ENCODE results near the gene CD37.
"Not testable (repeated sequence)": the region's sequence is repeated elsewhere in the genome, so short reads cannot be mapped to it uniquely, and the experiment has no call there.

CD37 gene

DNA sequence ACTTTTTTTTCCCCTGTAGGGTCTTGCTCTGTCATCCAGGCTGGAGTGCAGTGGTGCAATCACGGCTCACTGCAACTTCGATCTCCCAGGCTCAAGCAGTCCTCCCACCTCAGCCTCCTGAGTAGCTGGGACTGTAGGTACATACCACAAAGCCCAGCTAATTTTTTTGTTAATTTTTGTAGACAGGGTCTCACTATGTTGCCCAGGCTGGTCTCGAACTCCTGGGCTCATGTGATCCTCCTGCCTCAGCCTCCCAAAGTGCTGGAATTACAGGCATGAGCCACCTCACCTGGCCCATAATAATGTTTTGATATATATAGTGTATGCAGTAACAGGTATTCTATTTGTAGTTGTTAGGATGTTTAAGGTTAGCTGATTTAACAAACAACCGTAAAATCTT lies 4.0 kb upstream of the CD37 start:
- DNase-seq (ENCODE audit: low spot score): not testable (repeated sequence)

DNA sequence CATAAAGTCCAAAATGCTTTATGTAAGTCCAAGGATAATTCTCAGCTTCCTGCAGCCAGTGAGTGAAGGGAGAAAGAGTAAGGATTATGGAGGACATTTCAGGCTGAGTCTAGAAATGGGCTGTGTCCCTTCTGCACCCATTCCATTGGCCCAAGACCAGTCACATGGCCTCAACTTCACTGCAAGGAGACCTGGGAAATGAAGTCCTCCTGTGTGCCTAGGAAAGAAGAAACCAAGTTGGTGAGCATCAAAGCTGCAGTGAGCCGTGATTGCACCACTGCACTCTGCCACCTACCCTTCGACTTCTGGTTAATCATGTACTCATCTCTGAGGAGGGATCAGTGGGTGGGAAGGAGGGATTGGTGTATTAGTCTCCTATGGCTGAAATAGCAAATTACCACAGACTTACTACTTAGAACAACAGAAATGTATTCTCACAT lies 3.6 kb upstream of the CD37 start:
- DNase-seq (ENCODE audit: low spot score): peak; percentile 40

DNA sequence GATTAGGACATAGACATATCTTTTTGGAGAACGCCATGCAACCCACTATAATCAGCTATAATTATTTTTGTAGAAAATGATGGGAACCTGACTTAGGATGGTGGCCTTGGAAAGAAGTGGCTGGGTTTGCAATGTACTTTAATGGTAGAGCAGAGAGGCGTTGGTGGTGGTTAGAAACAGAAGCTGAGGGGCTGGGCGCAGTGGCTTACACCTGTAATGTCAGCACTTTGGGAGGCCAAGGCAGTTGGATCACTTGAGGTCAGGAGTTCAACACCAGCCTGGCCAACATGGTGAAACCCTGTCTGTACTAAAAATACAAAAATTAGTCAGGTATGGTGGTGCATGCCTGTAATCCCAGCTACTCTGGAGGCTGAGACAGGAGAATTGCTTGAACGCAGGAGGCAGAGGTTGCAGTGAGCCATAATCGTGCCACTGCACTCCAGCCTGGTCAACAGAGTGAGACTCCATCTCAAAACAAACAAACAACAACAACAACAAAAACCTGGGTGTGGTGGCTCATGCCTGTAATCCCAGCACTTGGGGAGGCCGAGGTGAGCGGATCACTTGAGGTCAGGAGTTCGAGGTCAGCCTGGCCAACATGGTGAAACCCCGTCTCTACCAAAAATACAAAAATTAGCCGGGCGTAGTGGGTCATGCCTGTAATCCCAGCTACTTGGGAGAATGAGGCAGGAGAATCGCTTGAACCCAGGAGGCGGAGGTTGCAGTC lies 2.4 kb upstream of the CD37 start:
- not testable (repeated sequence) for DNase-seq (ENCODE audit: low spot score)

DNA sequence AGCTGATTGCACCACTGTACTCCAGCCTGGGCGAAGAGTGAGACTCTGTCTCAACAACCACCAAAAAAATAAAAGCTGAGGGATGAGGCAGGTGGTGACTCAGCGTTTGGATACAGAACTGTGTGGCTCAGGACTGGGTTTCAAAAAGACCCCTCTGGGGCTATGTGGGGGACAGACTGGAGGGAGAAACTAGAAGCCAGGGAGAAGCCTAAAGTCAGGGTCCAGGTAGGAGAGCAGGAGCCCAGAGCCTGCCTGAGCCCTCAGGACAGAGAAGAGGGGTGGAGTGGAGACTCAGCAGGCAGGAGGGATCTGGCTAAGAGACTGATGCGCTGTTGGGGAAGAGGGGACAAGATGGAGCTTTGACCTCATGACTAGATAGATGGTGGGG lies 1.8 kb upstream of the CD37 start:
- DNase-seq (ENCODE audit: low spot score): no peak

DNA sequence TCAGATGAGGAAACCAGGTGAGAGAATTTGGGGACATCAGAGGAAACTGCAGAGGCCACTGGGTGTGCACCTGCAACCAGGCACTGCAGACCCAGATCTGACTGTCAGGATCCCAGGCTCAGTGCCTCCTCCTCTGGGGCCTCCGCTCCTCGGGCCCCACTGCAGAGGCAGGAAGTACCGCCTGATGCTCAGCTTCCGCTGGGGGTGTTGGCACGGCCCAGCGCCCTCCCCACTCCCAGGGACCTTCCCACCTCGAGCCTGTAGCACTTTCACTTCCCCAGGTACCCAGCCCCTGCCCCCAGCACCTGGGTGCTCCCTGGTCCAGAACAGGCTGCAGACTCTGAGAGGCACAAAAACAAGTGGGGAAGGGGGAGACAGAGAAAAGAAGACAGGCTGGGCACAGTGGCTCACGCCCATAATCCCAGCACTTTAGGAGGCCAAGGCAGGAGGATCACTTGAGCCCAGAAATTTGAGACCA lies 1.4 kb upstream of the CD37 start:
- no peak for DNase-seq (ENCODE audit: low spot score)

DNA sequence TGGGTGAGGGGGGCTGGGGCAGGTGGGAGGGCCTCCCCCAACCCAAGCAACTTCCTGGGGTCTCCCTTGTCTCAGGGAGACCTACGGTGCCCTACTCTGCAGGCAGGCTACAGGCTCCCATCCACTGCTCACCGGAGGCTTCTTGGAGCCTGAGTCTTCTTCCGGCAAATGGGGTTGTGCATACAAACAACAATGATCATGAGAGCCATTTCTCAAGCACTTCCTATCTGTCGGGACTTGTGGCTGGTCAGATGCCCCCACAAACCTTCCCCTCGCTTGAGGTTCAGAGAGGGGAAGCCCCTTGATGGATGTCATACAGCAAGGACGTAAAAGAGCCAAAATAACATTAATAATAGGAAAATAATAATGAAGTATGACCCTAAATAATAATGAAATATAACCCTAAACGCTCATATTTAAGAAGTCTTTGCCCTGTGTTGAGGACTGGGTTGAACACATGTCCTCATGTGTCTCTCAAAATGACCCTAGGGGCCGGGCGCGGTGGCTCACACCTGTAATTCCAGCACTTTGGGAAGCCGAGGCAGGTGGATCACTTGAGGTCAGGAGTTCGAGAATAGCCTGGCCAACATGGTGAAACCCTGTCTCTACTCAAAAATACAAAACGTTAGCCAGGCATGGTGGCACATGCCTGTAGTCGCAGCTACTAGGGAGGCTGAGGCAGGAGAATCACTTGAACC lies 727 bp downstream of the CD37 start:
- DNase-seq (ENCODE audit: low spot score): no peak

DNA sequence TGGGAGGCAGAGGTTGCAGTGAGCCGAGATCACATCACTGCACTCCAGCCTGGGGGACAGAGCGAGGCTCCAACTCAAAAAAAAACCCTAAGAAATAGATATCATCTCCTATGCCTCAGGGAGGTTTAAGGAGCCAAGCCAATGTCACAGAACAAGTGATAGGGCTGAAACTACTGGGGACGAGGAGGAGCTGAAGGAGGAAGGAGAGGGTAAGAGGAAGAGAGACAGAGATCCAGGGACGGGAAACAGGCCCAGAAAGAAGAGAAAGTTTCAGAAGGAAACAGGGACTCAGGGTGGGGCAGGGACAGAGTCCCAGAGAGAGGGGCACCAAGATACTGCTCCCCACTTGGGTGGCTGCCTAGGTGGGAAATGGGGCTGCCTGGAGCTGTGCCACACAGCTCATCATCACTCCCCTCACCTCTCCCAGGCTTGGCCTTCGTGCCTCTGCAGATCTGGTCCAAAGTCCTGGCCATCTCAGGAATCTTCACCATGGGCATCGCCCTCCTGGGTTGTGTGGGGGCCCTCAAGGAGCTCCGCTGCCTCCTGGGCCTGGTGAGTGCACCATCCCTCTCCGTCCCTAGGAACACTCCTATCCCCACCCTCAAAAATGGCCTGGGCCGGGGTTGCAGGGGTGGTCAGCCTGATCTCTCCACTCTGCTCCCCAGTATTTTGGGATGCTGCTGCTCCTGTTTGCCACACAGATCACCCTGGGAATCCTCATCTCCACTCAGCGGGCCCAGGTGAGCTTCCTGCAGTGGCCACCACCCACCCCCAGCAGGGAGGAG lies 1.5 kb downstream of the CD37 start:
- DNase-seq (ENCODE audit: low spot score): no peak

DNA sequence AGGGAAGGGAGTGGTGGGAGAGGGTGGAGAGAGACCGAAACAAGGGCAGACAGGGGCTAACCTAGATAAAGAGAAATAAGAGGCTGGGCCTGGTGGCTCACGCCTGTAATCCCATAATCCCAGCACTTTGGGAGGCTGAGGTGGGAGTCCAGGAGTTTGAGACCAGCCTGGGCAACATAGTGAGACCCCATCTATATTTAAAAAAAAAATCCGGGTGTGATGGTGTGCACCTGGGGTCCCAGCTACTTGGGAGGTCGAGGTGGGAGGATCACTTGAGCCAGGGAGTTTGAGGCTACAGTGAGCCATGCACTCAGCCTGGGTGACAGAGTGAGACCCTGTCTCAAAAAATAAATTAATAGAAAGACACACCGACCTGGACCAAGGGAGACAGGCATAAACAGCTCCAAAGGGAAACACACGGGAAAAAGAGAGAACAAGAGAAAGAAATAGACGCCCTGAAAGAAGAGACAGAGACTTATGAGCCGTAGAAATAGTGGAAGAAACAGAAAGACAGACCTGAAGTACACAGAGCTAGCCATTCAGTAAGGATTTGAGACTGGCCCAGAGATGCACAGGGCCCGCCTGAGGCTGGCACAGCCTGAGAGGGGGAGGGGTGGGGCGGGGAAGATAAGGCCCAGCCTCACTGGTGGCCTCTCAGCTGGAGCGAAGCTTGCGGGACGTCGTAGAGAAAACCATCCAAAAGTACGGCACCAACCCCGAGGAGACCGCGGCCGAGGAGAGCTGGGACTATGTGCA lies 2.2 kb downstream of the CD37 start:
- DNase-seq (ENCODE audit: low spot score): no peak

DNA sequence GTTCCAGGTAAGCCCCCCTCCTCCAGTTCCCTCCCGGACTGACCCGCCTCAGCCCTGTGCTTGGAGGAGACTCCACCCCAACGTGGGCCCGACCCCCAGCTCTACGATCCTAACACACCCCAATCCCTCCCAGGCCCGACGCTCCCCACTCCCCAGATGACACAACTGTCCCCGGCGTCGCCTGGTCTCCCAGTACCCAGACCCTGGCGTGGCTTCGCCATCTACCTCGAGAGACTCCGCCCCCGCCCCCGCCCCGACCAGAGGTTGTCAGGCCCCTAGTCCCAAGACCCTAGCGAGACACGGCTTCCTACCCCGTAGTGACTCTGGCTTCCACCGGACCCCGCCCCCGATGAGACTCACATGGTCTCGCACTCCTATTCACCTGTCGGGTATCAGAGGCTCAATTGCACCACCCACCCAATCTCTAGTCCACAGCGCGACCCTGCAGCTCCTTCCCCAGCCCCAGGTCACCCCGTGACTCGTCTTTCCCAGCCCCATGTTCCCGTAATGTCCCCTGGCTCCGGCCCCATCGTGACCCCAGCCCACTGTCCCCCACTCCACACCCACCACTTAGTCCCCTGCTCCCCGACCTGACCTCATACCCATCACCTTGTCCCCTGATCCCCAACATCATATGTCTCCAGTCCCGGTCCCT lies 2.9 kb downstream of the CD37 start:
- no peak for DNase-seq (ENCODE audit: low spot score)

DNA sequence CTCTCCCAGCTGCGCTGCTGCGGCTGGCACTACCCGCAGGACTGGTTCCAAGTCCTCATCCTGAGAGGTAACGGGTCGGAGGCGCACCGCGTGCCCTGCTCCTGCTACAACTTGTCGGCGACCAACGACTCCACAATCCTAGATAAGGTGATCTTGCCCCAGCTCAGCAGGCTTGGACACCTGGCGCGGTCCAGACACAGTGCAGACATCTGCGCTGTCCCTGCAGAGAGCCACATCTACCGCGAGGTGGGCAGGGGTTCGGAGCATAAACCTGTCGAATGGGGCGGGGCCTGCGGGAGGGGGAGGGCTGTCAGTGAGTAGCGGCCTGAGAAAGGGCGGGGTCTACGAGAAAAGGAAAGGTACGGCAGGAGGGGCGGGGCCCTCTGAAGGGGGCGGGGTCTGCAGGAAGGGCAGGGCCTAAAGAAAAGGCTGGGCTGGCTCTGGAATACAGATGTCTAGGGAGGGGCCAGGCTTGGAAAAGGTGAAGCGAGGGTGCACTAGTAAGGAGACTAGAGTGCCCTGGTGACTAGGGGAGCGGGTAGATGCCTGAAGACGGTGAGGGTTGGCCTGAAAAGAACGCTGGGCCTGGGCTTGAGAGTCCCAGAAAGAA lies 3.6 kb downstream of the CD37 start:
- no peak for DNase-seq (ENCODE audit: low spot score)

DNA sequence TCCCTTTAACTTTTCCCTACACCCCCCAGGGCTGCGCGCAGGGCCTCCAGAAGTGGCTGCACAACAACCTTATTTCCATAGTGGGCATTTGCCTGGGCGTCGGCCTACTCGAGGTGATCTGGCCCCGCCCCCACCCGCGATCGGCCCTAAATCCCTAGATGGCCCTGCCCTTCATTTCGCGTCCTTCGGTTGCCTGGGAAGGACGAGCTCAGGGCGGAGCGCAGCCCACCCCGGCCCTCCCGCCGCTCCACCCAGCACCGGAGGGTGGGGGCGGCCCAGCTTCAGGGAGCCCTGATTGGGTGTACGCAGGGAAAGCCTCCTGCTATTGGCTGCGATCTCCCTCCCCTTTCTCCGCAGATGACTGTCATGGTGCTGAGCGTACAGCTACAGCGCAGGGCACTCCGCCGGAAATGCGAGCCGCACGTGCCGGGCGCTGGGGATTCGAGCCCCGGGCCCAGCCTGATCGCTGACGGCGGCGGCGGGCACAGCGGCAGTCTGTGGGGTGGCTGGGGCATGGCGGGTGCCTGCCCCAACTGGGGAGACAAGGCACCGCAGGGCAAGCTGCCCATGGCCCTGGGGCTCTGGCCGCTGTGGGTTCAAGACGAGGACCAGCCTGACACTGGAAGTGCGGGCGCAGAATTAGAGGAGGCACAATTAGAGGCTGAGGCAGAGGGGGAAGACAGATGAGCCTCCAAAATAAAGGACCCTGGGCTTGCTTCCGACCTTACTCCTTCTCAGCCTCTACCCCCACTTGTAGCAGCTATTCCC lies 4.3 kb downstream of the CD37 start:
- DNase-seq (ENCODE audit: low spot score): peak; percentile 41

DNA sequence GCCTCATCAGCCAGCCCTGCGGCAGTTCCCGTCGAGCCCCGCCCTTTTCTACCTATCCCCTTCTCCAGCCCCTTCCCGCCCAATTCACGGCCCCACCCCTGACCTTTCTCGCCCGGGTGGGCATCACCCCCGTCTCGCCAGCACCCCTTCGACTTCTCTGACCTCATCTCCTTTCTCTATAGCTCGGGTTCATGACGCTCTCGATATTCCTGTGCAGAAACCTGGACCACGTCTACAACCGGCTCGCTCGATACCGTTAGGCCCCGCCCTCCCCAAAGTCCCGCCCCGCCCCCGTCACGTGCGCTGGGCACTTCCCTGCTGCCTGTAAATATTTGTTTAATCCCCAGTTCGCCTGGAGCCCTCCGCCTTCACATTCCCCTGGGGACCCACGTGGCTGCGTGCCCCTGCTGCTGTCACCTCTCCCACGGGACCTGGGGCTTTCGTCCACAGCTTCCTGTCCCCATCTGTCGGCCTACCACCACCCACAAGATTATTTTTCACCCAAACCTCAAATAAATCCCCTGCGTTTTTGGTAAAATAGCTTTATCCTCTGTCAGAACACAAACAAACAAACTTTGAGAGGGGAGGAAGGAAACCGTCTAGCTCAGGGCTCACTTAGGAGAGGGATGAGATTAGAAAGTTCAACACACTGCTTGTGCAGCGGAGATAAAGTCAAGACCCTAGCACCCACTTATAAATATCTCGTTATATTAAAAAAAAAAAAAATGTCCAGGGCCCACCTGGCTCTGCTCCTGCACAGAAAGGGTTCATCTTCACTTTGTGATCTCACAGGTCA lies 5.1 kb downstream of the CD37 start:
- no peak for DNase-seq (ENCODE audit: low spot score)

DNA sequence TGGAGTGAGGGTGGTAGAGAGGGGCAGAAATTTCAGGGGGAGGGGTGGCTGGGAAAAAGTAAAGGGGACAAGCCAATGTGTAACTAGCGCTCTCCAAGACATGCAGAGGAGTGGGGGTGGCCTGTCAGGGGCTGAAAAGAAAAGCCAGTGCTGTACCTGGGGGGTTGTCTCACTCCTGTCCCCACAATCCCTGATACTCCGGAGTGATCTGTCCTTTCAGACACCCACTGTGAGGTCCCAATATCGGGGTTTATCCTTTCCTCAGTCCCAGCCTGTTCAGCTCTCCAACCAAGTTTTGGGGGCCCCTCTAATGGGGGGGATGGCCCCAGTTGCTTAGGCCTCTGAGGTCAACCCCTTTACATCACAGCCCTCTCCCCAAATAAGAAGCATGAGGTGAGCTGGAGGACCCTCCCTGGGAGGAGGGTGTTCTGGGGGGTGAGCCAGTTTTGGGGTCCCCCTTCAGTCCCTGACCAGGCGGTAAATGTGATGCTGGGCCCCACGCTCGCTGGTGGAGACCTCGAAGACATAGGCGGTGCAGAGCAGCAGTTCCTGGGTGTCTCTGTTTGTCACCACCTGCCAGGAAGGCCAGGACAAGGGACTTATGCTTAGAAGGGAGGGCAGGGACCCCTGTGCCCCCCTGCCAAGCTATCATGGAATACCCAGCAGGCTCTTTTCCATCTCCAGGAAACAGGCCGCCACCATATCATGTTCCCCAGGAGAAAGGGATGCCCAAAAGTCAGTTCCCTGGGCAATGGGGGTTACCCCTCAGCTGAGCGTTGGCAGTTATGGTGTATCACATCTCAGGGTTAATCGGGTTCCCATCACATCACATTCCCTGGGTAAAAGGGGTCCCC lies 5.9 kb downstream of the CD37 start:
- DNase-seq (ENCODE audit: low spot score): no peak

DNA sequence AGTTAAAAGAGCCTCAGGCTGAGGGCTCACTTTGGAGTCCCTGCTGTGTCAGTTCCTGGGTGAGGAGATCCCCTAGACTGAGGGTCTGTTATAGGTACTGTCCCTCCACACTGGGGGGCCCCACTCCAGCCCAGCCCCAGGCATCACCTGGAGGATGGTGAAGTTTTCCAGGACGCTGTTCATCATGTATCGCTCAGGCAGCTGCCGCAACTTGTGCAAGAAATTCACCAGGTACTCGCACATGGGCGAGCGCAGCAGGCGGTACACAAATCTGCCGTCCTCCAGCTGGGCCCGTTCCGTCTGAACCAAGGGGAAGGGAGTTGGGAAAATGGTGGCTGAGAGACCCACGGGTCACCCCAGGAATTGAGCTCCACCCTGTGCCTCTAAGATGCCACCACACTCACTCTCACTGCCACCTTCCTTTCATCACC lies 7.1 kb downstream of the CD37 start:
- no peak for DNase-seq (ENCODE audit: low spot score)

DNA sequence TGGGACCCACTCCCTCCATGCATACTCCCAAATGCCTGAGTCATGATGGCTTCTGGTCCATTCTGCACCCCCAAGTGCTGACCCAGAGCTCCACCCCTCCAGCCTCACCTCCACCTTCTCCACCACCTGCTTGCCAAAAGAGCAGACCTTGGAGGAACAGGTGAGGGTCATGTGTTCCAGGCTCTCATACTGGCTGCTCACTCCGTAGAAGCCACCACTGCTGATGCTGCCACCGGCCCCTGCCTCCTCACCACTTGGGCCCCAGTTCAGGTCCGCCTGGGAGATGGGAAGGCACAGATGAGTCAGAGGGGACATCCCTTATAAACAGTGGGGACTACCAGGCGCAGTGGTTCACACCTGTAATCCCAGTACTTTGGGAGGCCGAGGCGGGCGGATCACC lies 7.9 kb downstream of the CD37 start:
- DNase-seq (ENCODE audit: low spot score): no peak

DNA sequence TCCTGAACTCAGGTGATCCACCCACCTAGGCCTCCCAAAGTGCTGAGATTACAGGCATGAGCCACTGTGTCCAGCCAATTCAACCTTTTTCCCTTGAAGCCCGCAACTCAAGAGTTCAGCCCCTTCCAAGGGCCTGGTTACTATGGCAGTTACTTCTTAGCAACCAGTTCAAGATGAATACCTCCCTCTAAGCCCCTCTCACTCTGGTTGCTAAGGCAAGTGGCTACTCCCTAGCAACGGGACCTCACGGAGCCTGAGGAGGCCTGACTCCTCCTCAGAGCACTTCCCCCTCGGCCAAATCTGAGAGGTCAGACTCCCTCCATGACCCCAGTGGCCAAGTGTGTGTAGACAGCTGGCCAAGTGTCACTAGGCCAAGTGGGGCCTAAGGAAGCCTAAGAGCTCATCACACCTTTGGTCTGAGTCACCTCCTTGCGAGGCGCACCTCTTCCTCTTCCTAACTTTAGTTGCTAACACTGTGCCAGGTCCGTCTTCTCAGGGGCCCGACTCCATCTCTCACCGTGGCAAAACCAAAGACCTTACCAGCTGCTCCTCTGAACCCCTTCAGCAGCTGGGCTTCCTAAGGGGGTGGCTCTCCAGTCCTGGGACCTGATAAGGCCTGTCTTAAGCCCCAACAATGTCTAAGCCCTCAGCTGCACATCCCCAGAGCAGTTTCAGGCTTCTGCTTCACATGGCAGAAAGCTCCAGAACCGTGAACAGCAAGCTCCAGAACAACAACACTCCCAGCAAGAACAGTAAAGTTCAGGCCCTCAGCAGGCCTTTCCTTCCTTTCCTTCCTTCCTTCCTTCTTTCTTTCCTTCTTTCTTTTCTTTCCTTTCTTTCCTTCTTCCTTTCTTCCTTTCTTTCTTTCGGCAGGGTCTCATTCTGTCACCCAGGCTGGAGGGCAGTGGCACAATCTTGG lies 9.6 kb downstream of the CD37 start:
- DNase-seq (ENCODE audit: low spot score): no peak

DNA sequence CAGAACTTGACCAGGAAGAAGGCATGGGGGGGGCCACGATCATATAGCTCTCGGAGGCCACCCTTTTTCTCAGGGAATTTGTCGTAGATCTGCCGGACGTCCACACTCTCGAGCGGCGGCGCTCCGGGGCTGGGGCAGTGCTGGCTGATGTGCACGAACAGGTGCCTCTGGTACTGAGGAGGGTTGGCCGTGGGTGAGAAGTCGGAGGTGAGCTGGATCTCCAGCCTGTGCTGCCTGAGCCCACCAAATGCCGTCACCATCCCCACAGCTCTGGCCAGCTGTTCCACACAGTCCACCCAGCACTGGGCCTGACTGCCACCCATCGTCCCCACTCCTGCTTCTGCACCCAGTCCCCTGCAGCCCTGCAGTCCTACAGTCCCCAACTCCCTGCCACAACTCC lies 12.0 kb downstream of the CD37 start:
- DNase-seq (ENCODE audit: low spot score): no peak
